ENCODE measurements around the gene MGAT5. TPM values are rescaled to one million over a fixed set of nuclear protein-coding genes. Genes with fewer than 3 reads are reported as not detected.
A peak's percentile ranks its signal among the peaks of the same experiment; 100 is the strongest.
"Not testable (repeated sequence)": the region's sequence is repeated elsewhere in the genome, so short reads cannot be mapped to it uniquely, and the experiment has no call there.

MGAT5 gene
- total RNA-seq, 1 experiment from 2014 or later = 23.0 TPM

GRCh38 chr2:134458473-134458853 lies 204.6 kb downstream of the MGAT5 start:
- DNase-seq (ENCODE audit: extremely low read depth, low read depth) = no peak

- no peak for DNase-seq (ENCODE audit: extremely low read depth, low read depth)
These were observed 205.1 kb downstream of the MGAT5 start for GRCh38 chr2:134458950-134459349.

GRCh38 chr2:134459706-134460406 lies 206.0 kb downstream of the MGAT5 start:
- no peak for DNase-seq (ENCODE audit: extremely low read depth, low read depth)

GRCh38 chr2:134460583-134460998 lies 206.7 kb downstream of the MGAT5 start:
- peak; percentile 53 for DNase-seq (ENCODE audit: extremely low read depth, low read depth)

GRCh38 chr2:134461511-134461910 lies 207.6 kb downstream of the MGAT5 start:
- no peak for DNase-seq (ENCODE audit: extremely low read depth, low read depth)

- no peak for DNase-seq (ENCODE audit: extremely low read depth, low read depth)
These were observed 208.4 kb downstream of the MGAT5 start for GRCh38 chr2:134462275-134462674.

- no peak for DNase-seq (ENCODE audit: extremely low read depth, low read depth)
These were observed 209.2 kb downstream of the MGAT5 start for GRCh38 chr2:134462791-134463698.

GRCh38 chr2:134463699-134464022 lies 209.8 kb downstream of the MGAT5 start:
- no peak for DNase-seq (ENCODE audit: extremely low read depth, low read depth)

- no peak for DNase-seq (ENCODE audit: extremely low read depth, low read depth)
These were observed 211.6 kb downstream of the MGAT5 start for GRCh38 chr2:134465228-134466105.

GRCh38 chr2:134466141-134466540 lies 212.3 kb downstream of the MGAT5 start:
- no peak for DNase-seq (ENCODE audit: extremely low read depth, low read depth)

- DNase-seq (ENCODE audit: extremely low read depth, low read depth) = no peak
These were observed 214.3 kb downstream of the MGAT5 start for GRCh38 chr2:134468164-134468563.

- no peak for DNase-seq (ENCODE audit: extremely low read depth, low read depth)
These were observed 214.9 kb downstream of the MGAT5 start for GRCh38 chr2:134468776-134469175.

- no peak for DNase-seq (ENCODE audit: extremely low read depth, low read depth)
These were observed 215.7 kb downstream of the MGAT5 start for GRCh38 chr2:134469516-134470115.

- DNase-seq (ENCODE audit: extremely low read depth, low read depth) = no peak
These were observed 216.8 kb downstream of the MGAT5 start for GRCh38 chr2:134470561-134471168.

- DNase-seq (ENCODE audit: extremely low read depth, low read depth) = not testable (repeated sequence)
These were observed 223.1 kb downstream of the MGAT5 start for GRCh38 chr2:134476982-134477381.

GRCh38 chr2:134479696-134480330 lies 225.9 kb downstream of the MGAT5 start:
- DNase-seq (ENCODE audit: extremely low read depth, low read depth) = no peak

- DNase-seq (ENCODE audit: extremely low read depth, low read depth) = no peak
These were observed 228.4 kb downstream of the MGAT5 start for GRCh38 chr2:134482131-134482723.

- DNase-seq (ENCODE audit: extremely low read depth, low read depth) = no peak
These were observed 229.0 kb downstream of the MGAT5 start for GRCh38 chr2:134482766-134483340.
